ENCODE results near the gene CHST4. TPM values are rescaled to one million over a fixed set of nuclear protein-coding genes. Genes with fewer than 3 reads are reported as not detected.
"Not testable (repeated sequence)": the region's sequence is repeated elsewhere in the genome, so short reads cannot be mapped to it uniquely, and the experiment has no call there.

The CHST4 gene
- total RNA-seq, 1 experiment from 2014 or later = 0.17 TPM

DNA sequence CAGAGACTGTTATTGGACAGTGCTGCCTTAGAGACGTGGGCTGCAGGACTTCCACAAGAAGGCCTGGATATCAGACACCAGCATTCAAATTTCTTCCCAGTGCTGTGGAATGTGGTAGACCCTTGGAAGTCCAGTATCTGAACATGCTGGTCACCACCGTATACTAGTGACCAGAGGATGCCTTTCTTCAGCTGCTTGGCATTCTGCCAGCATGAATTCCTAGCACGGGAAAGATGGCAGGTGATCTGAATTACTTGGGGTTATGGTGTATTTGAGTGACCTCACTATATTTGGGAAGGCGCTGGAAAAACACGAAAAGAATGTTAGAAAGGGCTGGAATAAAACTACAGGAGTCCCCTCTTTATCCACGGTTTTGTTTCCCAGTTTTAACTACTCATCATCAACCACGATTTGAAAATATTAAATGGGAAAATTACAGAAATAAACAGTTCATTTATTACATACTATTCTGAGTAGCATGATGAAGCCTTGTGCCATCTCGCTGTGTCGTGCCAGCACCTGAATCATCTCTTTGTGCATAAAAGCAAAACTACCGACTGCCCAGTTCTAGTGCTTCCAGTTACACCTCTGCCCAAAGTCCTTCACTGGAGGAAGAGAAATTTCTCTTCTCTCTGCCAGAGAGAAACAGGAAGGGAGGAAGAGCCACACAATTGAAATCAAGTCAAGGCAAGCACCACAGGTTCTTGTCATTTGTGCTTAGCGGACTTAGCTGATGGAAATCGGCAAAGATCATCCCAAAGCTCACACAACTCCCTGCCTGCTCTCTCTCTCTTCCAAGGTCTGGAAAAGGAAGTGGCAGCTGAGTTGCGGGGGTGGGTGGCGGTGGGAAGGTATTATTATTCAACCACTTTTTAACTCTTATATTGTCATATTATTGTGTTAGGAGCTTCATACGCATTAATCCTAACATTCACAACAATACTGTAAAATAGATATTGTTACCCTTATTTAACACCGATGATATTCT lies 1.4 kb upstream of the CHST4 start:
- peak; percentile 13 for DNase-seq (ENCODE audit: low read depth)

DNA sequence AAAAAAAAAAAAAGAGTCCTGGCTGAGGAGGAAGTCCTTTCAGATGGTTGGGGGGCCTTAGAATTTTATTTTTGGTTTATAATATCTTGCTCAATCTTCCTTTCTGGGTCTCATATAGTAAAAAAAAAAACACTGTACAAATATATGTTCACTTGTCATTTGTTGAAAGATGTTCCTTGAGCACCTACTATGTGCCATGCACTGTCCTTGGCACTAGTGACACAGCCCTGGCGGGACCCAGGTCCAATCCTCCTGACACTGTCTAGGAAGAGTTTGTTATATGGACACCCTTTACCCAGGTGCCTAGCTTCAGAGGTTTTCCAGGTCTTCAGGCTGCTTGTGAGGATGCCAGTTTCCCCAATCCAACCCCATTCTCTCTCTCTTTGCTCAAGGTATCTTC lies 2.0 kb downstream of the CHST4 start:
- no peak for DNase-seq (ENCODE audit: low read depth)

GRCh38 chr16:71528863-71529262 lies 2.6 kb downstream of the CHST4 start:
- no peak for DNase-seq (ENCODE audit: low read depth)

GRCh38 chr16:71532366-71532765 lies 6.1 kb downstream of the CHST4 start:
- no peak for DNase-seq (ENCODE audit: low read depth)

DNA sequence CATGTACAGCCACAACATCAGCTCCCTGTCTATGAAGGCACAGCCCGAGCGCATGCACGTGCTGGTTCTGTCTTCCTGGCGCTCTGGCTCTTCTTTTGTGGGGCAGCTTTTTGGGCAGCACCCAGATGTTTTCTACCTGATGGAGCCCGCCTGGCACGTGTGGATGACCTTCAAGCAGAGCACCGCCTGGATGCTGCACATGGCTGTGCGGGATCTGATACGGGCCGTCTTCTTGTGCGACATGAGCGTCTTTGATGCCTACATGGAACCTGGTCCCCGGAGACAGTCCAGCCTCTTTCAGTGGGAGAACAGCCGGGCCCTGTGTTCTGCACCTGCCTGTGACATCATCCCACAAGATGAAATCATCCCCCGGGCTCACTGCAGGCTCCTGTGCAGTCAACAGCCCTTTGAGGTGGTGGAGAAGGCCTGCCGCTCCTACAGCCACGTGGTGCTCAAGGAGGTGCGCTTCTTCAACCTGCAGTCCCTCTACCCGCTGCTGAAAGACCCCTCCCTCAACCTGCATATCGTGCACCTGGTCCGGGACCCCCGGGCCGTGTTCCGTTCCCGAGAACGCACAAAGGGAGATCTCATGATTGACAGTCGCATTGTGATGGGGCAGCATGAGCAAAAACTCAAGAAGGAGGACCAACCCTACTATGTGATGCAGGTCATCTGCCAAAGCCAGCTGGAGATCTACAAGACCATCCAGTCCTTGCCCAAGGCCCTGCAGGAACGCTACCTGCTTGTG lies 10.7 kb downstream of the CHST4 start:
- DNase-seq (ENCODE audit: low read depth) = no peak

DNA sequence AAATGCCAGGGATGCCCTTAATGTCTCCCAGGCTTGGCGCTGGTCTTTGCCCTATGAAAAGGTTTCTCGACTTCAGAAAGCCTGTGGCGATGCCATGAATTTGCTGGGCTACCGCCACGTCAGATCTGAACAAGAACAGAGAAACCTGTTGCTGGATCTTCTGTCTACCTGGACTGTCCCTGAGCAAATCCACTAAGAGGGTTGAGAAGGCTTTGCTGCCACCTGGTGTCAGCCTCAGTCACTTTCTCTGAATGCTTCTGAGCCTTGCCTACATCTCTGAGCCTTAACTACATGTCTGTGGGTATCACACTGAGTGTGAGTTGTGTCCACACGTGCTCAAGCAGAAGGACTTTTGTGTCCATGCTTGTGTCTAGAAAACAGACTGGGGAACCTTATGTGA lies 11.4 kb downstream of the CHST4 start:
- peak; percentile 28 for DNase-seq (ENCODE audit: low read depth)

DNA sequence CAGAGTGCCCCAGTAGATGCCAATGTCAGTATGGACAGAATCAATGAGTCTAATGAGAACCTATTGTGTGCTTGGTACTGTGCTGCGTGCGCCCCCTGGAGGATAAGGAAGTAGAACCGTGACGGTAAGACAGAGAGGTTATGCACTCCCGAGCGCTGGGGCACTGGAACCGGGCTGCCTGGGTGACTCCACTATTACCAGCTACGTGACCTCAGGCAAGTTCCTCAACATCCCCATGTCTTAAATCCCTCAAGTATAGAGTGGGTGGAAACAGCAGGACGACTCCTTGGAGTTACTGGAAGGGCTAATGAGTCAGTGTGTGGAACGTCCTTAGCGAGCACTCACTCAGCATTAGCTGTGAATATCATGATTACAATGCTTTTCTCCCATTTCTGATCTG lies 16.2 kb downstream of the CHST4 start:
- peak; percentile 33 for DNase-seq (ENCODE audit: low read depth)

DNA sequence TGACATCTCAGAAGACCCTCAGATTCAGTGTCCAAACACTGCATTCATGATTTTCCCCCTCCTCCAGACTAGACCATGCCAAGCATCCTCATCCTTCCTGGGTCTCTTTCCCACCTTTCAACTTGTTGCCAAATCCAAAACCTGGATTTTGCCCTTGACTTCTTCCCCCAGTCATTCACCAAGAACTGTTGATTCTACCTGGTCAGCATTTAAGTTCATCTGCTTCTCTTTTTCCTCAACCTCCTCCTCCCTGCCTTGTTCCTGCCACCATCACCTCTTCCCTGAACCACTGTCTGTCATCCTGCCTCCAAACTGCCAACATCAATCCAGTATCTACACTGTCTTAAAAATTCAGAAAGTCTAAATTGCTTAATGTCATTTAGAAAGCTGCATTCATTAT lies 20.9 kb downstream of the CHST4 start:
- DNase-seq (ENCODE audit: low read depth) = no peak

DNA sequence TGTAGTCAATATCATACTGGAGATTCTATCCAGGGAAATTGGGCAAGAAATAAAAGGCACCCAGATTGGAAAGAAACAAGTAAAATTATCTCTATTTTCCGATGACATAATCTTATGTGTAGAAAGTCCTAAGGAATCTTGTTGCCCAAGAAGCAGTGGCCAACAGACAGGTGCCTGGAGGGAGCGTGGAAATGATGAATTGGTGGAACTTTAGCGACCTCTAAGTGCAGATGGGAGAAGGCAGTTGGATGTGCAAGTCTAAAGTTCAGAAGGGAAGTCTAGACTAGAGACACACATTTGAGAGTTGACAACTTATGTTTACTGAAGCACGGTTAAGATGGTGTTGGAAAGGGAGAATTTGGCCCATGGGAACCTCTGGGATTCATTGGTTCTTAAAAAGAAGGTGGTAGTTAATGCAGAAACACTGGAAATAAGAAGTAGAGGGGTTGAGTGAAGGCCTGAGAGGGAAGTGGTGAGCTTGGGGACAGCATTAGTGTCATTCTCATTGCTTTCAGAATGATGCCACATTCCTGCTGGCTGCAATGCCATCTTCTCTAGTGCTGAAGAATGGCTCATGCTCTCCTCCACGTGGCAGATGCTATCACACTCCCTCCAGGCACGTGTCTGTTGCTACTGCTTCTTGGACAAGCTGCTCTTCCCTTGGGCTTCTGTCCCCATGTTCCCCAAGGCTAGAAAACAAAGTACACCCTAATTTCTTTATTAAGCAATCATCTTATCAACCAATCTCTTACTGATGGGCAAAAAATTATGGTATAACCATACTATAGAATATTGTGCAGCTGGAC lies 26.7 kb downstream of the CHST4 start:
- DNase-seq (ENCODE audit: low read depth) = no peak

- no peak for DNase-seq (ENCODE audit: low read depth)
These were observed 29.1 kb downstream of the CHST4 start for GRCh38 chr16:71555230-71555891.

DNA sequence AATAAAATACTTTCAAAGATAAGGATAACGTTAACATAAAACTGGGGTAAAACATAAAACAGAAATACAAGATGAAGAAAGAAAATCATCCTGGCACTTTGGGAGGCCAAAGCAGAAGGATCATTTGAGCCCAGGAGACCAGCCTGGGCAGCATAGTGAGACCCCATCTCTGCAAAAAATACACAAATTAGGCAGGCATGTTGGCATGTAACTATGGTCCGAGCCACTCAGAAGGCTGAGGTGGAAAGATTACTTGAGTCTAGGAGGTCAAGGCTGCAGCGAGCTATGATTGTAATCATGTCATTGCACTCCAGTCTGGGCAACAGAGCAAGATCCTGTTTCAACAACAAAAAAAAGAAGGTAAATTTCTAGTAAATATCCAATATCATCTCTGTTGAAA lies 31.1 kb downstream of the CHST4 start:
- no peak for DNase-seq (ENCODE audit: low read depth)

DNA sequence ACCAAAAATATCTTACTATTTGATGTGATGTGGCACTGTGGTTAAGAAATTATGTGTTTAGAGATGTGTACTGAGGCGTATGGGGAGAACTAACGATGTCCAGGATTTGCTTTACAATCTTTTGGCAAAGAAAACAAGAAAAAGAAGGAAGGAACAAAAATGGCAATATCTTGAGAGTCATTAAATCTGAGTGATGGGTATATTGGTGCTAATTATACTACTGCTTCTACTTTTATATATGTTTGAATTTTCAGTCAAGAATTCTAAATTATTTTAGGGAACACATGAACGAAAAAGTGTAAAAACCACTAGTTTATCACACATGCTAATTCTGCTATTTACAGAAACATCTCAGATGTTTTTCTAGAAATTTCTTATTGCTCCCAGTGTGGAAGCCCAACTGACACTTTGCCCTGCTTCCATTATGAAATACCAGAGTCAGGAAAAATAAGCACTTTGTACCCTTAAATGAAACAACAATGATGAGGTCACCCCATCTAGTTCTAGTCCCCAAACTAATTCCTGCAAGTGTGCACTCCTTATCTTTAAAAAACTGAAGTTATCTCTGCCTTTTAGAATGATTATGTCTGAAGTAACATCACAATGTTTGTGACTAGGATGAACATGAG lies 31.8 kb downstream of the CHST4 start:
- DNase-seq (ENCODE audit: low read depth) = no peak

GRCh38 chr16:71559855-71560254 lies 33.6 kb downstream of the CHST4 start:
- no peak for DNase-seq (ENCODE audit: low read depth)

- DNase-seq (ENCODE audit: low read depth) = not testable (repeated sequence)
These were observed 35.7 kb downstream of the CHST4 start for GRCh38 chr16:71561886-71562285.

DNA sequence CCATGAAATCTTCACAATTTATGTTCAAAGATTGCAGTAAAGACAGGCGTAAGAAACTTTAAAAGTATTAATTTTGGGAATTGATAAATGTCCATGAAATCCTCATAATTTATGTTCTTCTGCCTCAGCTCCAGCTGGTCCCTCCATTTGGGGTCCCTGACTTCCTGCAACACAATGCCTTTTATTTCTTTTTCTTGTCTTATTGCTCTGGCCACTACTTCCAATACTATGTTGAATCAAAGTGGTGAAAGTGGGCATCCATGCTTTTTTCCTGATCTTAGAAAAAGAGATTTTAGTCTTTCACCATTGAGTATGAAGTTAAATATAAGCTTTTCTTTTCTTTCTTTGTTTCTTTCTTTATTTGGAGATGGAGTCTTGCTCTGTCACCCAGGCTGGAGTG lies 36.3 kb downstream of the CHST4 start:
- DNase-seq (ENCODE audit: low read depth) = no peak

- no peak for DNase-seq (ENCODE audit: low read depth)
These were observed 38.2 kb downstream of the CHST4 start for GRCh38 chr16:71564335-71564967.

DNA sequence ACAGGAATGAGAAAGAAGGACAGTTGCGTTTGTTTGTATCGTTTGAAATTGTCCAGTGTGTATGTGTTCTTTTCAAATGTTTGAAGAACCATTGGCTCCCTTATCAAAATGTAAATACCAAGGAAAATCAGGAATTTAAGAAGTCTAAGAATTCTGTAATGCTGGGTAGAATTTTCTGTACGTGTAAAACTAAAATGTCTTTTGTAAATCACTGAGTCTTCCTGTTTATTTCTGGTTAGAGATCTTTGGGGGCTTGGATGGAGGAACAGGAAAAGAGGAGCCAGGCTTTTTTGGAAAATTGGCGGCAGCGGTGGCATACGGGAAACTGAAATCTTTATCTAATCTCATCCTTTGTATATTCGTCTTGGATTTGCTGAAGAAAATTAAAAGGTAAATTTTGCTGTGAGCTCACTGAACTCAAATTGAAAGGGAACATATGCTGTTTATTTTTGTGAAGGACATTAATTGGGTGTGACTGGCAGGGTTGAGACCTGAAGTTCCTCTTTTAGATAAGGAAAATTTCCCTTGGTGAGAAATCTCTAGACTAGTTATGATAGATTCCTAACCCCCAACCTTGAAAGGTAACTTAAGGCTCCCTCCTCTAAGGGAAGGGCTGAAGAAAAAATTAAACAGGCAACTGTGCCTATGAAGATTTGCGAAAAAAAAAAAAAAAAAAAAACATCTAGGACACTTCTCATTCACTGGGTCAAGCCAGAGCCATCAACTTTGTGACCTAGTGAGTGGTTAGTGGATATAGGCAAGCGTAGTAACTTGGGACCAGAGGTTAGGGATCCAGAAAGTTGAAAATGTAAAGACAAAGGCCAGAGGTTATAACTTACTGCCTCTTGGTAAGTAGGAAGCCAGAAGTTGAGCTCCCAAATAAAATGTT lies 39.8 kb downstream of the CHST4 start:
- no peak for DNase-seq (ENCODE audit: low read depth)

DNA sequence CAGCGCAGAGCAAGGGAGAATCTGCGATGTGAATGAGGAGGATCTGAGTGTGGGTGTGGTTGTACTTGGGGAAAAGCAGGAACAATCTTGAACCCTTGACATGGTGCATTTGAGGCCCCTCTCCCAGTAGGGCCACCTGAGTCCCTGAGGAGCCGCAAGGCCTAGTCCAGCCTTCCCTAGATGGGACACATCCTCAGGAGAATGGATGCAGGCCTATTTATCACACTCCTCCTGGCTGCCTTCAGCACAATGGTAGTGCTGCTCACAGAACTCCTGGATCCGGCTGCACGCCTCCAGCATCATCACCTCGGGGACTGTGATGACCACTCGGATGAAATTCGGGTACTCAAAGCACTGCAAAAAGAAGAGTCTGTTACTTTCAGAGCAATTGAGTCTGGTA lies 41.7 kb downstream of the CHST4 start:
- DNase-seq (ENCODE audit: low read depth) = no peak

GRCh38 chr16:71568551-71568950 lies 42.3 kb downstream of the CHST4 start:
- DNase-seq (ENCODE audit: low read depth) = no peak

All from LHCN-M2 (cell line).